Measurements from ENCODE around the gene MYO5A.
A peak's percentile ranks its signal among the peaks of the same experiment; 100 is the strongest.
"Not testable (repeated sequence)": the region's sequence is repeated elsewhere in the genome, so short reads cannot be mapped to it uniquely, and the experiment has no call there.

MYO5A gene

DNA sequence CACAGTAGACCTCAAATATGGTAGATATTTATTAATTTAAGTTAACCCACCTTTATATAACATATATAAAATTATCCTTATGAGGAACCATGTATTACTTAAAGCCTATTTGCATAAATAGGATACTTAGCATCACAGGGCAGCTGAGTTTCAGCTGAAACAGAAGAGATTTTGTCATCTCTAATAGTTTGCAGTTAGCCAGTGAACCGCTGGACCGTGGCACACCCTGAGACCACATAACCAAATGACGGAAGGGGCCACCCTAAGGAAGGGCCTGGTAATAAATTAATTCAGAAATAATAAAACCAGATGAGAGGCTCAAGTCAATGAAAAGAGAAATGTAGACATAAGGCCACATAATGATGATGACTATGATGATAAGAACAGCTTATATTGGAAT is 107.7 kb downstream of the MYO5A start:
- no peak overlapping the region for H3K56ac ChIP-seq (ENCODE audit: low read length)
- H2BK15ac ChIP-seq (replicated peaks; ENCODE audit: low read depth) = no peak overlapping the region
- no peak overlapping the region for H2AK5ac ChIP-seq (ENCODE audit: low read length)
- H3K79me1 ChIP-seq (ENCODE audit: low read length) = no peaks in the 10 kb centered on the region
- H3K79me2 ChIP-seq (ENCODE audit: control insufficient read depth, insufficient read depth, low read length) = no peaks in the 10 kb centered on the region
- no peak overlapping the region for H3K23ac ChIP-seq (ENCODE audit: low read length)
- H4K5ac ChIP-seq (ENCODE audit: low read length) = no peak overlapping the region
- no peaks in the 10 kb centered on the region for H3K27me3 ChIP-seq (ENCODE audit: insufficient read depth, low read length, poor library complexity)
- no peak for DNase-seq
- H3K4ac ChIP-seq (ENCODE audit: low read depth, low read length) = no peak overlapping the region
- H3K9ac ChIP-seq (ENCODE audit: low read length) = no peak overlapping the region
- H4K8ac ChIP-seq (ENCODE audit: low read depth, low read length) = no peak overlapping the region
- no peak overlapping the region for H3K18ac ChIP-seq (ENCODE audit: low read length)
- H2BK120ac ChIP-seq (ENCODE audit: low read depth, low read length) = no peak overlapping the region
- no peak overlapping the region for H3K4me2 ChIP-seq (ENCODE audit: low read length)
- no peak overlapping the region for H3K4me3 ChIP-seq (ENCODE audit: low read length)
- WGBS (ENCODE audit: extremely low coverage, insufficient coverage, low lambda C conversion rate) = no CpG with 5 or more reads among the region's 3 CpGs
- H3K27ac ChIP-seq (ENCODE audit: low read depth, low read length) = no peak overlapping the region
- no peaks in the 10 kb centered on the region for H3K36me3 ChIP-seq (ENCODE audit: control insufficient read depth, insufficient read depth, low read length)
- H2BK5ac ChIP-seq (ENCODE audit: low read length) = no peak overlapping the region
- H3K4me1 ChIP-seq (ENCODE audit: control insufficient read depth, low read depth, low read length) = no peaks in the 10 kb centered on the region

DNA sequence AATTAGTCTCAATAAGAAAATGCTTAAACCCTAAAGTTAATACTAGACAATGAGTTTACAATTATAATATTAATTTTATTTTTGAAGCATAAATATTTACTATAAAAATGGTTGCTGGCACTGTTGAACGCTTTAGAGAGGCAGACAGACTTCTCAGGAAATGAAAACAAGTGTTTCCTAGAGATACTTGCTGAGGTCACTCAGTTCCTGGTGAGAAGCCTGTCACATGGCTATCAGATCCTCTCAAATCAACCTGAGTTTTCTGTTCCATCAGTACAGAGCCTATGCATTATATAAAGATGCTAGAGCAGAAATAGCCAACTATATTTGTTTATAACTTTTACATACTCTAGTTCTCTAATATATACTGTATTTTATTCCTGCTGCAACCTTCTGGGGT is 109.2 kb downstream of the MYO5A start:
- Histone ChIP-seq H2BK120ac (ENCODE audit: low read depth, low read length) (no peak overlapping the region), H2BK15ac (replicated peaks; ENCODE audit: low read depth) (no peak overlapping the region), H3K4me1 (ENCODE audit: control insufficient read depth, low read depth, low read length) (no peaks in the 10 kb centered on the region), H3K79me2 (ENCODE audit: control insufficient read depth, insufficient read depth, low read length) (no peaks in the 10 kb centered on the region), H3K79me1 (ENCODE audit: low read length) (no peaks in the 10 kb centered on the region), H2AK5ac (ENCODE audit: low read length) (no peak overlapping the region), H4K5ac (ENCODE audit: low read length) (no peak overlapping the region), H3K36me3 (ENCODE audit: control insufficient read depth, insufficient read depth, low read length) (no peaks in the 10 kb centered on the region), H3K27ac (ENCODE audit: low read depth, low read length) (no peak overlapping the region), H3K9ac (ENCODE audit: low read length) (no peak overlapping the region), H3K4me3 (ENCODE audit: low read length) (no peak overlapping the region), H3K4ac (ENCODE audit: low read depth, low read length) (no peak overlapping the region), H4K8ac (ENCODE audit: low read depth, low read length) (no peak overlapping the region), H3K4me2 (ENCODE audit: low read length) (no peak overlapping the region), H2BK5ac (ENCODE audit: low read length) (no peak overlapping the region), H3K27me3 (ENCODE audit: insufficient read depth, low read length, poor library complexity) (no peaks in the 10 kb centered on the region), H3K18ac (ENCODE audit: low read length) (no peak overlapping the region), H3K23ac (ENCODE audit: low read length) (no peak overlapping the region), H3K56ac (ENCODE audit: low read length) (no peak overlapping the region)
- no peak for DNase-seq
- no CpG with 5 or more reads among the region's 1 CpG for WGBS (ENCODE audit: extremely low coverage, insufficient coverage, low lambda C conversion rate)

- Histone ChIP-seq H3K4ac (ENCODE audit: low read depth, low read length) (no peak overlapping the region), H3K4me2 (ENCODE audit: low read length) (no peak overlapping the region), H2BK15ac (replicated peaks; ENCODE audit: low read depth) (no peak overlapping the region), H3K36me3 (ENCODE audit: control insufficient read depth, insufficient read depth, low read length) (no peaks in the 10 kb centered on the region), H3K56ac (ENCODE audit: low read length) (no peak overlapping the region), H3K23ac (ENCODE audit: low read length) (no peak overlapping the region), H3K79me1 (ENCODE audit: low read length) (no peaks in the 10 kb centered on the region), H2AK5ac (ENCODE audit: low read length) (no peak overlapping the region), H4K5ac (ENCODE audit: low read length) (no peak overlapping the region), H3K9ac (ENCODE audit: low read length) (no peak overlapping the region), H3K27ac (ENCODE audit: low read depth, low read length) (no peak overlapping the region), H2BK5ac (ENCODE audit: low read length) (no peak overlapping the region), H3K27me3 (ENCODE audit: insufficient read depth, low read length, poor library complexity) (no peaks in the 10 kb centered on the region), H2BK120ac (ENCODE audit: low read depth, low read length) (no peak overlapping the region), H3K4me1 (ENCODE audit: control insufficient read depth, low read depth, low read length) (no peaks in the 10 kb centered on the region), H3K79me2 (ENCODE audit: control insufficient read depth, insufficient read depth, low read length) (no peaks in the 10 kb centered on the region), H3K18ac (ENCODE audit: low read length) (no peak overlapping the region), H4K8ac (ENCODE audit: low read depth, low read length) (no peak overlapping the region), H3K4me3 (ENCODE audit: low read length) (no peak overlapping the region)
- DNase-seq = no peak
- WGBS (ENCODE audit: extremely low coverage, insufficient coverage, low lambda C conversion rate) = no CpG with 5 or more reads among the region's 2 CpGs
Measured at GRCh38 chr15:52417957-52418356, 110.7 kb downstream of the MYO5A start.

DNA sequence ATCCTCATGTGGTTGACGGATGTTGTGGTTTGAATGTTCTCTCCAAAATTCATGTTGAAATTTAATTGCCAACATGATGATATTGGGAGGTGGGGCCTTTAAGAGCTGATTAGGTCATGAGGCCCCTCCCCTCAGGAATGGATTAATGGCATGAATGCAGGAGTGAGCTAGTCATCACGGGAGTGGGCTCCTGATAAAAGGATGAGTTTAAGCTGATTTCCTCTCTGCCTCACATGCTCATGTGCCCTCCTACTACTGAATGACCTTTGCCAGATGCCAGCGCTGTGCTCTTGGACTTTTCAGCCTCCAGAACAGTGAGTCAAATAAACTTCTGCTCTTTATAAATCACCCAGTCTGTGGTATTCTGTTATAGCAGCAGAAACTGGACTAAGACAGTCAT is 111.2 kb downstream of the MYO5A start:
- Histone ChIP-seq H3K23ac (ENCODE audit: low read length) (no peak overlapping the region), H2BK5ac (ENCODE audit: low read length) (no peak overlapping the region), H3K79me1 (ENCODE audit: low read length) (no peaks in the 10 kb centered on the region), H3K56ac (ENCODE audit: low read length) (no peak overlapping the region), H3K4me2 (ENCODE audit: low read length) (no peak overlapping the region), H3K9ac (ENCODE audit: low read length) (no peak overlapping the region), H3K18ac (ENCODE audit: low read length) (no peak overlapping the region), H4K5ac (ENCODE audit: low read length) (no peak overlapping the region), H4K8ac (ENCODE audit: low read depth, low read length) (no peak overlapping the region), H2AK5ac (ENCODE audit: low read length) (no peak overlapping the region), H3K4me1 (ENCODE audit: control insufficient read depth, low read depth, low read length) (no peaks in the 10 kb centered on the region), H3K79me2 (ENCODE audit: control insufficient read depth, insufficient read depth, low read length) (no peaks in the 10 kb centered on the region), H2BK15ac (replicated peaks; ENCODE audit: low read depth) (no peak overlapping the region), H2BK120ac (ENCODE audit: low read depth, low read length) (no peak overlapping the region), H3K36me3 (ENCODE audit: control insufficient read depth, insufficient read depth, low read length) (no peaks in the 10 kb centered on the region), H3K27ac (ENCODE audit: low read depth, low read length) (no peak overlapping the region), H3K4ac (ENCODE audit: low read depth, low read length) (no peak overlapping the region), H3K4me3 (ENCODE audit: low read length) (no peak overlapping the region), H3K27me3 (ENCODE audit: insufficient read depth, low read length, poor library complexity) (no peaks in the 10 kb centered on the region)
- no CpG with 5 or more reads among the region's 3 CpGs for WGBS (ENCODE audit: extremely low coverage, insufficient coverage, low lambda C conversion rate)
- peak; percentile 51 for DNase-seq

DNA sequence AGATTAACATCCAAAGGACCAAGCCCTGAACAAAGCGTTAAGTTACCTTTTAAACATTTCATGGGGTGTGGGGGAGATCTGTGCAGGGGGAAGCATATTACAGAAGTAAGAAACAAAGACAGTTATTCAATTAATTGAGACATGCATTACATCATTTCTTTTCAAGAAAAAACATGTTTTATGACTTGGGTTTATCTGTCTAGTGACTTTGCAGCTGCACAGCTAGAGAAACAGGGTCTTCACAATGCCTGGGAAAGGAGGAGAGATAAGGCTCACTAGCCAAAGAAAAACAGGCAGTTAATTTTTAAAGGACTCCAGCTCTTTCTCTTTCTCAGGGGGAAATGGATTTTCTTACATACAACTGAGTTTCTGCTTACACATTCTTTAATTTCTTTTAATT is 112.1 kb downstream of the MYO5A start:
- H4K5ac ChIP-seq (ENCODE audit: low read length); H3K79me1 ChIP-seq (ENCODE audit: low read length); H4K8ac ChIP-seq (ENCODE audit: low read depth, low read length); H3K18ac ChIP-seq (ENCODE audit: low read length); H3K4ac ChIP-seq (ENCODE audit: low read depth, low read length); DNase-seq; H3K56ac ChIP-seq (ENCODE audit: low read length); H3K36me3 ChIP-seq (ENCODE audit: control insufficient read depth, insufficient read depth, low read length); H3K4me2 ChIP-seq (ENCODE audit: low read length); H3K27me3 ChIP-seq (ENCODE audit: insufficient read depth, low read length, poor library complexity); H3K9ac ChIP-seq (ENCODE audit: low read length); H2AK5ac ChIP-seq (ENCODE audit: low read length); H3K79me2 ChIP-seq (ENCODE audit: control insufficient read depth, insufficient read depth, low read length); H3K4me3 ChIP-seq (ENCODE audit: low read length); H2BK15ac ChIP-seq (replicated peaks; ENCODE audit: low read depth); H2BK5ac ChIP-seq (ENCODE audit: low read length); H3K27ac ChIP-seq (ENCODE audit: low read depth, low read length); H3K23ac ChIP-seq (ENCODE audit: low read length); H3K4me1 ChIP-seq (ENCODE audit: control insufficient read depth, low read depth, low read length); H2BK120ac ChIP-seq (ENCODE audit: low read depth, low read length): not testable (repeated sequence)
- WGBS (ENCODE audit: extremely low coverage, insufficient coverage, low lambda C conversion rate) = no CpG with 5 or more reads among the region's 1 CpG

- H4K8ac ChIP-seq (ENCODE audit: low read depth, low read length) = no peak overlapping the region
- no CpG with 5 or more reads among the region's 2 CpGs for WGBS (ENCODE audit: extremely low coverage, insufficient coverage, low lambda C conversion rate)
- H2BK5ac ChIP-seq (ENCODE audit: low read length) = no peak overlapping the region
- no peak overlapping the region for H3K4me3 ChIP-seq (ENCODE audit: low read length)
- no peak overlapping the region for H2BK120ac ChIP-seq (ENCODE audit: low read depth, low read length)
- H3K23ac ChIP-seq (ENCODE audit: low read length) = no peak overlapping the region
- no peak overlapping the region for H3K18ac ChIP-seq (ENCODE audit: low read length)
- H3K27ac ChIP-seq (ENCODE audit: low read depth, low read length) = no peak overlapping the region
- no peak overlapping the region for H2BK15ac ChIP-seq (replicated peaks; ENCODE audit: low read depth)
- H3K79me2 ChIP-seq (ENCODE audit: control insufficient read depth, insufficient read depth, low read length) = no peaks in the 10 kb centered on the region
- H3K4ac ChIP-seq (ENCODE audit: low read depth, low read length) = no peak overlapping the region
- no peak overlapping the region for H3K56ac ChIP-seq (ENCODE audit: low read length)
- no peaks in the 10 kb centered on the region for H3K4me1 ChIP-seq (ENCODE audit: control insufficient read depth, low read depth, low read length)
- no peak overlapping the region for H4K5ac ChIP-seq (ENCODE audit: low read length)
- H3K79me1 ChIP-seq (ENCODE audit: low read length) = no peaks in the 10 kb centered on the region
- no peaks in the 10 kb centered on the region for H3K27me3 ChIP-seq (ENCODE audit: insufficient read depth, low read length, poor library complexity)
- no peak for DNase-seq
- no peak overlapping the region for H2AK5ac ChIP-seq (ENCODE audit: low read length)
- H3K4me2 ChIP-seq (ENCODE audit: low read length) = no peak overlapping the region
- H3K36me3 ChIP-seq (ENCODE audit: control insufficient read depth, insufficient read depth, low read length) = no peaks in the 10 kb centered on the region
- no peak overlapping the region for H3K9ac ChIP-seq (ENCODE audit: low read length)
Measured at GRCh38 chr15:52415628-52416027, 113.1 kb downstream of the MYO5A start.

Measured in mesendoderm (in vitro differentiated cells).